ENCODE data around the gene KCNAB1. TPM values are rescaled to one million over a fixed set of nuclear protein-coding genes. Genes with fewer than 3 reads are reported as not detected.

Gene KCNAB1
- total RNA-seq, 1 experiment from 2014 or later = not detected

DNA sequence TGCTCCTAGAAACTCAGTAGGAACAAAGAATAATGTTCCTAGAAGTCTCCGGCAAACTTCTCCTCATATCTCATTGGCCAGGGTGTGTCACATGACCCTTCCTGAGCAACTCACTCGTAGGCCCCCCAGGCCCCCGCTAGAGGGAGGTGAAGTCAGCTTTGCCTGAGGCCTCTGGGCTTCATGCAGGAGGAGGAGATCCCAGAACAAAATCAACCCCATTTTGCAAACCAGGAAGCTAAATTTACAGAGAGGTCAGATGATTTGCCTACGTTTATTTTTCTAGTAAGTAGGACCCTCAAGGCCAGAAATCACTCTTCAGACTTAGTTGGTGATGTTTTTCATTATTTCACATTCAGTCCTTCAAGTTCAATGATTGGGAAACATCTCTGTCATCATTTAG lies 335.5 kb downstream of the KCNAB1 start:
- peak; percentile 17 for DNase-seq (ENCODE audit: low read depth)

DNA sequence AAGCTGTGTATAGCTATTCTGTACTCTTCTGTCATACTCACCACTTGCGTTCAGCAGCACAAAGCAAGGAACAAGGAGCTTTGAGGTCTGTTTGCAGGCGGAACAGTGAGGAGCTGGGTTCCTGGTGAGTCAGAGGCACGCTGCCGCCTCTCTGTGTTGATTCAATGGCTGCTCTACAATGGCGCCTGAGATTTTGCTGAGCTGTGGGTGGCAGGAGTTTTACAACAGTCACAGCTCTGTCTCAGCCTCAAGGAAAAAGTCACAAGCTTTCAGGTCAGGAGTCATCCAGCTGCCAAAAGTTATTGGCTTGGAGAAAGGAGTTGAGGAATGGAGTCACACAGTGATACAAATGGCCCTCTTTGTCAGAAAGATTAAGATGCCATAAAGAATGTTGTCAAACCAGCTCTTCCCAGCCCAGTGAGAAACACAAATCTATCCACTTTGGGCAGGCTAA lies 336.4 kb downstream of the KCNAB1 start:
- peak; percentile 52 for DNase-seq (ENCODE audit: low read depth)

GRCh38 chr3:156459434-156459833 lies 339.1 kb downstream of the KCNAB1 start:
- no peak for DNase-seq (ENCODE audit: low read depth)

DNA sequence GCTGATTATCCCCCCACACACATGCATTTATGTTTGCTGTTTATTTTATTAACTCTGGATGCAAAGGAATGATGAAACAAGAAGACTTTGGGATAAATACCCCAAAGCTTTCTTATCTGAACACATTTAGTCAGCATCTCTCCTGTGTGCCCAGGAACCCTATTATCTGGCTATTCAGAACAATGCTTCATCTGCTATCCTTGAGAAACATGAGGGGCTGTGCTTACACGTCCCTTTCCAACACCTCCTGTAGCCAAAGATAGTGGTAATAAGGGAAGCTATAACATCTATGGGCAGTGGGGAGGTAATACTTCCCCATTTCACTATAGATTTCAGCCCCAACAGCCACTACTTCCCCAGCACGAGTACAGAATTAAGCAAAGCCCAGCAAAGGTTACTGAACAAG lies 339.8 kb downstream of the KCNAB1 start:
- no peak for DNase-seq (ENCODE audit: low read depth)

DNA sequence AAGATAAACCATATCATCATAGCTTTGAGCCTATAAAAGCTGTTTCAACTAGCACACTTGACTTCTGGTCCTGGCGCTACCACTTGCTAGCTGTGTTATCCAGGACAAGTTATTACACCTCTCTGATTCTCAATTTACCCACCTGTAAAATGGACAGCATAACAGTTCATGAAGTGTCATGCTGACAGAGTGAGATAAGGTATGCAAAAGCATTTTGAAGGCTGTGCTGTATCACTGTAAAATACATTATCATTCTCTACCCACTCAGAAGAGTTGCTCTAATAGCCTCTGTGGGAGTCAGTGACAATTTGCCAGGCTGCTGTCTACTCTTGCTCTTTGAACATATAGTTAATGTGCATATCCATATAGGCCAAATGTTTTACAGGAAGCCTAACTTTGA lies 341.5 kb downstream of the KCNAB1 start:
- DNase-seq (ENCODE audit: low read depth) = no peak

- no peak for DNase-seq (ENCODE audit: low read depth)
Measured at GRCh38 chr3:156463123-156463522, 342.7 kb downstream of the KCNAB1 start.

DNA sequence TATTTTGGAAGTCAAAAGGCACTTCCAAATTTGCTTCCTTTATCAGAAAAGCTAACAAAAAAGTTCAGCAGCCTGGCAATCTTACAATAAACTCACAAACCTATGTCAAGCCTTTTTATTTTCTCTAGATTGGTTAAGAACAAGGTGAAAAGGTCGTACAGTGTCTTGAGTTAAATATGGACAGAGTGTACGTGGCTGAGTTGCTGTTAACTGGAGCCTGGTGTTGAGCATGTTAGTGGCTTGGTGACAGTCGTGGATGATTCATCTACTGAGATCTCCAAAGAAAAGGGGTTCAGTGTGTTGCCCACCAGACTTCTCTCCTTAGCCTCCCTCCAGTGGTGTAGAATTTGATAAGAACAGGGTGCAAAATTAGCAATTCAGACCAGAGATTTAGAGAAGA lies 344.8 kb downstream of the KCNAB1 start:
- no peak for DNase-seq (ENCODE audit: low read depth)

DNA sequence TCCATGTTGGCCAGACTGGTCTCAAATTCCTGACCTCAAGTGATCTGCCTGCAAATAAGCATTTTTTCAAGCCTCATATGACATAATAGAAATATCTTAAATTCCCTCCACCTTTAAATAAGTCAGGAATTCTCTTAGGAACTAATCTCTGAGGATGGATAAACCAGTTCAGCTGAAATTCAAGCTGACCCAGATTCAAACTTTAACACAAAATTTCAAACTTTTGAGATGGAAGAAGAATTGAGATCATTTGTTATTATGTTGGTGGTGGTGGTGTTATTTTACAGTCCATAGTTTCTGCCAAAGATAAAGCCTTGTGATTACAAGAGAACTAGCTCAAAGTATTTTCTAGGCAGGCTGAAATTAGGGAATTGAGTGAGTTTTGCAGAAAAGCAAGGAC lies 349.1 kb downstream of the KCNAB1 start:
- DNase-seq (ENCODE audit: low read depth) = no peak

DNA sequence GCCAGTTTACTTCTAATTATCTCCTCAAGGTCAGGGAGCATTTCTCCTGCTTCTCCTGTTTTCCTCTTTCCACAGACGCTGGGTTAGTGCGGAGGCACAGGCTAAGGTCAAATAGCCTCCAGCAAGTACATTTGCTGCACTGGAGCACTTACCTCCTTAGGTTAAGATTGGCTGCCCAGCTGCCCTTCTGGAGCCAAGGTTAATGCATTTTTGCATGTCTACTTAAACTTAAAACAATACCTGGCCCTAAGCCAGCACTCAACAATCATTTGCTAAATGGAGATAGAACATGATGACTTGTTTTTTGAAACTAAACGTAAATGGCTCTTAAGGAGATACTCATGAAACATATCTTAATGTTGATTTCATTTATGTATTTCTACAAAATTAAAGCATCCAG lies 351.1 kb downstream of the KCNAB1 start:
- no peak for DNase-seq (ENCODE audit: low read depth)

DNA sequence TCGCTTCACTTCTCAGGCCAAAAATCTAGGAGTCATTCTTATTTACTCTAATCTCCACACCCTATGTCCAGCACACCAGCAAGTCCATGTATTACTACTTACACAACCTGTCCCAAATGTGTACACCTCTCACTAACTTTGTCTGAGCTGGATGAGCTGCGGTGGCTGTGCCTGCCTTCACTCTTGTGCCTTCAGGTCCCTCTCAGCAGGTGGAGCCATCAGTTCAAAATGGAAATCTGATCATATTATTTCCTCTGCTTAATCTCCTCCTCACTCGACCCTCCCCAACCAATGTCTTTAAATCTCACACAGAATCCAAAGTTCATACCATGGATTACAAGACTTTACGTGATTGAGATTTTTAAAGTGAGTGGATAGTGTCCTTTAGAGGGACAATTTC lies 351.8 kb downstream of the KCNAB1 start:
- DNase-seq (ENCODE audit: low read depth) = no peak

- no peak for DNase-seq (ENCODE audit: low read depth)
Measured at GRCh38 chr3:156472684-156473083, 352.3 kb downstream of the KCNAB1 start.

GRCh38 chr3:156473341-156473740 lies 353.0 kb downstream of the KCNAB1 start:
- DNase-seq (ENCODE audit: low read depth) = no peak

- DNase-seq (ENCODE audit: low read depth) = no peak
Measured at GRCh38 chr3:156474560-156475389, 354.4 kb downstream of the KCNAB1 start.

DNA sequence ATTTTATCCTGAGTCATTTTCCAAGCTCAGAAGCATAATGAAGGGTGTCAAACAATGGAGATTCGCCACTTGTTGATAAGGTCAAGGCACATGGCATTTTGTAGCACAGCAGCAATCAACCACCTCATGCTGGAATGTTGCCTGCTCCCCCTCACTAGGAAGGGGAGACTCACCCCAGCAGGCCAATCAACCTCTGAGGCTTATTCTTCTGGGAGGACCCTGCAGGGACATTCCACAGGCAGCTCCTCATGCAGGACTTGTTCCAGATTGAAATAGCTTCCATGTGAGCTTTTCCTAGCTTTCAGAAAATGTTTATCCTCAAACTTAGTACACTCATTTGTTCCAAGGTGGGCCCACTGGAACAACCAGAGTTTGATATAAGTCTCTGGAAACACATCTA lies 356.9 kb downstream of the KCNAB1 start:
- DNase-seq (ENCODE audit: low read depth) = peak; percentile 11

GRCh38 chr3:156478891-156479290 lies 358.5 kb downstream of the KCNAB1 start:
- DNase-seq (ENCODE audit: low read depth) = no peak

- no peak for DNase-seq (ENCODE audit: low read depth)
Measured at GRCh38 chr3:156479604-156480003, 359.2 kb downstream of the KCNAB1 start.

- DNase-seq (ENCODE audit: low read depth) = no peak
Measured at GRCh38 chr3:156480949-156481348, 360.6 kb downstream of the KCNAB1 start.

DNA sequence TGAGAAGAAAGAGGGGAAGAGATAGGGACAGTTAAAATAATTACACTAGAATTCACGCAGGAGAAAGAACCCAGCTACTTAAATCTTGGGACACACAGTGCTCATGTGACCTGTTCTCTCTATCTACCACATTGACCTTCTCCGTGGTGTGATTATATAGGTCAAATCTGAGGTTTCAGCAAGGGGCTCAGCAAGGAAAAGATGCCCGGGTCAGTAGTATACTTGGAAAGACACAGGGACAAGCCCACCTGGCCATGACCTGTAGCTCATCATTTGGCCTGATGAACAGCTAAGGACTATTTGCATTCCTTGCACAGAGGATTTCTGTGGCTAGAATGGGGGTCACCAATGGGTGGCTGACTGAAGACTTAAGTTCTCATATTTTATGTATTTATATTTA lies 362.6 kb downstream of the KCNAB1 start:
- DNase-seq (ENCODE audit: low read depth) = no peak

GRCh38 chr3:156483426-156483825 lies 363.0 kb downstream of the KCNAB1 start:
- DNase-seq (ENCODE audit: low read depth) = peak; percentile 82

DNA sequence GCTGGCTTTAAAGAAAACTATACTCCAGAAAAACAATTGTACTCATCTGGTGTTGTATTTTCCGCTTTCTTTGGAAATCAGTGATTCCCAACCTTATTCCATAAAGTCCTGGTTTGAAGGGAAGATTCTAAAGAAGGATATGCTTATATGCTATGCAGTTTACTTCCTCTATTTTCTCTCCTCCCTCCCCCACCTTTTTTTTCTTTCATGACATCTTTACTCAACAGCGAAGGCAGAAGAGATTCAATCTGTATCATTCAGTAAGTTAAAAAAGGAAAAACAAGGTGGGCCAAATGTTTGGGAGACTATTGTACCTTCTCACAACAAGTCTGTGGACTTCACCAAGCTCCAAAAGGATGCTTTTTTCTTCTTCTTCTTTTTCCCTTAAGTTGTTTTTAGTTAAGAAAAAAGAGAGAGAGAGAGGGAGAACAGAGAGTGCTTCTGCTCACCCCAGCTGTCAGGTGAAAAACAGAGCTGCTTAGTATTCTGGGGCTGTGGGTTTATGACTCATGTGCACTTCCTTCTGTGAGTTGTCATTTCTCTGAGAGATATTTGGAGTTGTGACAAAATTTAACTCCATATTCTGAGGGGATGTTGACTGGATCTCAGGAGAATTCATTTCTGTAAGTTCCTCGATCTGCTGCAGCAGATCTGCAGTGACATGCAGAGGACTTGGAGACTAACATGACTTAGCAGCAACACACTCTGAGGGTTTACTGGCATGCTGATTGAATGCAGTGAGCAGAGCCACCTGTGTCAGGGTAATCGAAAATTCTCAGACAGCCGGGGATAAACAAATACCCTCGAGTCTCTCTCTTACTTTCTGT lies 363.8 kb downstream of the KCNAB1 start:
- DNase-seq (ENCODE audit: low read depth) = peak; percentile 77

DNA sequence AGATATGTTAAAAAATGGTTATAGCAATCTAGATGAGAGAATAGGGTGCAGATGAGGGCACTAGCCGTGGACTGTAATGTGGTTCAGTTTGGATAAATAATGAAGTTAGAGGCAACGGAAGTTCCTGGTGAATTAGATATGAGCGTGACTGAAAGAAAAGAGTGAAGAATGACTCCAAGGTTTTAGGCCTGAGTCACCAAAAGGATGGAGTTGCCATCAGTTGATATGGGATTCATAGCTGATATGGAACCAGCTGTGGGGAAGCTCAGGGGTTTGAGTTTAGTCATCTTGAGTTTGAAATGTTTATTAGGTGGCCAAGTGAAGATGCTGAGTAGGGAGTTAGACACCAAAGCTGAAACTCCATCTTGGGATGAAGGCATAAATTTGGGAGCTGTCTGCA lies 368.4 kb downstream of the KCNAB1 start:
- DNase-seq (ENCODE audit: low read depth) = peak; percentile 69

GRCh38 chr3:156489462-156489911 lies 369.1 kb downstream of the KCNAB1 start:
- DNase-seq (ENCODE audit: low read depth) = peak; percentile 36

DNA sequence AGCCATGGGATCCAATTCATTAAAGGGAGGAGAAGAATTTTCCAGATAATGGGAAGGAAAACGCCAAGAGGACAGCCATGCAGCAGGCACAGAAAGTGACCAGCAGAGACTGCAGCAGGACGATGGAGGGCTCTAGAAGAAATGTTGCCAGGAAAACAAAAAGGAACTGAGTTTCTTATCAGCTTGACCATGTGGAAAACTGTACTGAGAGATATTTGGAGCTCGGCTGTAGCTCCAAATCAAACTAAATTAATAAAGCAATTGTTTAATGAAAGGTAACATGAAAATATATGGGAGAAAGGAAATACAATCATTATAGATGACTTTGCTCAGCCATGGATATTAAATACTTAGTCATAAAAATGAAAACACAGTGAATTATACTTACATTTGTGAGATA lies 370.8 kb downstream of the KCNAB1 start:
- no peak for DNase-seq (ENCODE audit: low read depth)
